Measurements from ENCODE around the gene PHLDA2.

The PHLDA2 gene

GRCh38 chr11:2883640-2883978, 45.6 kb downstream of the PHLDA2 start:
- DNase-seq (ENCODE audit: low read depth in 4 of 4, low spot score in 1 of 4): no peak

- no peak for DNase-seq (ENCODE audit: low read depth in 4 of 4, low spot score in 1 of 4)
These were observed 46.7 kb downstream of the PHLDA2 start for GRCh38 chr11:2882396-2883110.

DNA sequence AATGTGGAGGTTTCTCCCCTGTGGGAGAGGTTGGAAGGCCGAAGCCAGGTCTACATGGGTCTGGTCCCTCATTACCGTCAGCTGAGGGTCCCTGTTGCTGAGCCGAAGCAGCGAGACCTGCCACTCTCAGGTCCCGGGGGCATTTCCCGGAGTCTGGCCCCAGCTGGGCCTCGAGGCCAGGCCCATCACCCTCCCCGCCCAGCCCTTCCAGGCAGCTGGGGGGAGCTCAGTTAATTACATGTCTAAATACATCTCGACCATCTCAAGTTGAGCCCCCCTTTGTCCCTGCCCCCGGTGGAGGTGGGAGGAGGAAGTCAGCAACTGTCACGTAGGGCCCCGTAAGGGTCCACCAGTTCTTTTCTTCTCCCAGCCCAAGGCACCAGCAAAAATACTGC, 47.2 kb downstream of the PHLDA2 start:
- DNase-seq (ENCODE audit: low read depth in 4 of 4, low spot score in 1 of 4): no peak

- DNase-seq (ENCODE audit: low read depth in 4 of 4, low spot score in 1 of 4): no peak
These were observed 47.9 kb downstream of the PHLDA2 start for GRCh38 chr11:2881076-2881980.

DNA sequence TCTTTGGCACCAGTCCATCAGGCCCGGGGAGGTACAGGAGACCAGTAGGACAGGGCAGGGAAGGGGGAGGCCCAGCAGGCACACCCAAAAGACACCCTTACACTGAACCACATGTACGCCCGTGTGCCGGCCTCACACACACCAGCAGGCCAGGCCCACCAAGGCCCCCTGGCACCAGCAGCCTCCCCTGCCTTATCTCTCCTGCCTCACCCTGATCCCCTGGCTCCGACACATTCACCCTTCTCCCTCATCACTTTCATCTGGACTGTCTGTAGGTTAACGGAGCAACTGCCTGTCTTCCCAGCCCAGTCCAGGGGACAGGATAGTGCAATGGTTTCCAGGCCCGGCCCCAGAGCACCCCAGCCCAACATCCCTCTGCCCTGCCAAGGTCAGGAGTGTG, 48.6 kb downstream of the PHLDA2 start:
- DNase-seq (ENCODE audit: low read depth in 4 of 4, low spot score in 1 of 4): no peak

DNA sequence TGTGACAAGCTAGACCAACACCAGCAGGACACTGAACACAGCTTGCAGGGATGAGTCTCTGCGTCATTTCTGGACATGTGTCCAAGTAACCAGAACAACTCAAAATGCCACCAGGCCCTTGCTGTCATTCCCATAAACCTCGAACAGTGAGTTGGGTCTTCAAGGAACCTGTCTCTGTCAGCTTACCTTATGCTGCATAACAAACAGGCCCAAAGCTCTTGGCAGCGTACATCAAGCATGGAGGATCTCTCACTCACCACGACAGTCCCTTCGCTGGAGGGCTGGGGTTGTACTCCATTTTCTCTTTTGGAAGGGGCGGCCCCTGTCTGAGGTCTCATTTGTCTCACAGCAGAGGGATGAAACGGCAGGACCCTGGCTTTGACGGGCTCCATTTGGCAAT, 50.4 kb downstream of the PHLDA2 start:
- no peak for DNase-seq (ENCODE audit: low read depth in 4 of 4, low spot score in 1 of 4)
